ENCODE measurements around the gene RAP1GAP. TPM values are rescaled to one million over a fixed set of nuclear protein-coding genes. Genes with fewer than 3 reads are reported as not detected.

The RAP1GAP gene
- total RNA-seq, 8 experiments from 2014 or later, result 0.31 to 22.8 (median 11.3) TPM

GRCh38 chr1:21647431-21648351 is 21.5 kb downstream of the RAP1GAP start:
- Histone ChIP-seq H3K4me1 (replicated peaks in 1 of 2) (peaks cover 16 to 34% of the 10 kb centered on the region in 2 donors), H3K27ac (peak overlapping the region in 1 of 2 donors; percentile 16), H3K4me3 (no peak overlapping the region)
- WGBS, 10 experiments, result 6 to 69% (median 39%) methylated on average over 3 to 16 of the region's 19 CpGs; no CpG with 5 or more reads in 2 of the 10 experiments
- ATAC-seq (replicated peaks in 6 of 8), result peak; percentile 3 to 71 (median 24)
- in situ Hi-C loops (cut with MboI; ENCODE audit: low pct_unique_long_range_greater_than_20kb in 2 of 9, low sequenced_read_pairs in 9 of 9, unreplicated experiment in 9 of 9), result loop anchor here in 1 of 9 experiments (25.0 kb wide), 1 partner anchor 410 kb away; no protein-coding TSS in a partner anchor

DNA sequence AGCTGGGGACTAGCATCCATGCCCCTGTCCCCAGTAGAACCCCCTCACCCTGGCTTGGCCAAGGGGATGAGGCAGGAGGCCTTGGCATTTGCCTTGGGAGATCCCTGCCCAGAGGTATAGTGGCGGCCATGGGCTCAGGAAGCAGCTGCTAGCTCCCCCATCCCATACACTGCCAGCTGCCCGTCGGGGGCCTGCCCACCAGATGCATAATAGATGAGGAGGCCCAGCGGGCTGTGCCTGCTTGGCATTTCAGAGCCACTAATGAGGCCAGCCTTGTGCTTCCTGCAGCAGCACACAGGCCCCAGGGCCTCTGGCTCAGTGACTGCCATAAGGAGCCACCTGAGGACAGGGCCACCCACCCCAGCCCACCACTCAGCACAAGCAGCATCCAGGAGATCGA is 23.6 kb downstream of the RAP1GAP start:
- Histone ChIP-seq H3K27ac (no peak overlapping the region), H3K4me1 (replicated peaks in 1 of 2) (peaks cover 8 to 22% of the 10 kb centered on the region in 2 donors), H3K4me3 (no peak overlapping the region)
- 0 to 100% (median 78%) methylated on average over 1 to 5 of the region's 5 CpGs; no CpG with 5 or more reads in 5 of the 10 experiments for WGBS, 10 experiments
- peak in 3 of 8 experiments; percentile 17 to 47 (median 38) for ATAC-seq (replicated peaks in 6 of 8)
- in situ Hi-C loops (cut with MboI; ENCODE audit: low pct_unique_long_range_greater_than_20kb in 2 of 9, low sequenced_read_pairs in 9 of 9, unreplicated experiment in 9 of 9), result loop anchor here in 1 of 9 experiments (25.0 kb wide), 1 partner anchor 408 kb away; no protein-coding TSS in a partner anchor

GRCh38 chr1:21644906-21645305 is 24.3 kb downstream of the RAP1GAP start:
- Histone ChIP-seq H3K4me1 (replicated peaks in 1 of 2) (peaks cover 9 to 18% of the 10 kb centered on the region in 2 donors), H3K4me3 (no peak overlapping the region), H3K27ac (no peak overlapping the region)
- in situ Hi-C loops (cut with MboI; ENCODE audit: low pct_unique_long_range_greater_than_20kb in 2 of 9, low sequenced_read_pairs in 9 of 9, unreplicated experiment in 9 of 9), result loop anchor here in 1 of 9 experiments (25.0 kb wide), 1 partner anchor 408 kb away; no protein-coding TSS in a partner anchor
- 0 to 100% (median 68%) methylated on average over 1 to 5 of the region's 5 CpGs; no CpG with 5 or more reads in 2 of the 10 experiments for WGBS, 10 experiments
- ATAC-seq (replicated peaks in 6 of 8), result no peak

DNA sequence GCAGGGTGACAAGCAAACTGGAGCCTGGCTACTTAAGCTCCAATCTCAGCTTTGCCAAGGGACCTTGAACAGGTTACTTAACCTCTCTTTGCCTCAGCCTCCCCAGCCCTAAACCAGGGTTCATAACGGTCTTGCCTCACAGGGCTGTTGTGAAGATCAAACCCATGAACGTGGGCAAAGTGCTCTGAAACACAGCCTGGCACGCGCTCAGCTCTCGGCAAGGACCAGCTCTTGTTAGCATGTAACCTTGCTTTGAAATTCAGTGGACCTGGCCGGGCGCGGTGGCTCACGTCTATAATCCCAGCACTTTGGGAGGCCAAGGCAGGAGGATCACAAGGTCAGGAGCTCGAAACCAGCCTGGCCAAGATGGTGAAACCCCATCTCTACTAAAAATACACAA is 24.8 kb downstream of the RAP1GAP start:
- H3K4me1 ChIP-seq (replicated peaks in 1 of 2), result peaks cover 14 to 22% of the 10 kb centered on the region in 2 donors
- H3K27ac ChIP-seq, result no peak overlapping the region
- in situ Hi-C loops (cut with MboI; ENCODE audit: low pct_unique_long_range_greater_than_20kb in 2 of 9, low sequenced_read_pairs in 9 of 9, unreplicated experiment in 9 of 9), result loop anchor here in 1 of 9 experiments (25.0 kb wide), 1 partner anchor 407 kb away; no protein-coding TSS in a partner anchor
- ATAC-seq (replicated peaks in 6 of 8), result no peak
- WGBS, 10 experiments, result 17 to 100% (median 86%) methylated on average over 1 to 9 of the region's 10 CpGs; no CpG with 5 or more reads in 2 of the 10 experiments
- H3K4me3 ChIP-seq, result no peak overlapping the region

- H3K4me1 ChIP-seq (replicated peaks in 1 of 2), result peaks cover 19 to 29% of the 10 kb centered on the region in 2 donors
- in situ Hi-C loops (cut with MboI; ENCODE audit: low pct_unique_long_range_greater_than_20kb in 2 of 9, low sequenced_read_pairs in 9 of 9, unreplicated experiment in 9 of 9), result loop anchor here in 1 of 9 experiments (25.0 kb wide), 1 partner anchor 406 kb away; no protein-coding TSS in a partner anchor
- ATAC-seq (replicated peaks in 6 of 8), result no peak
- no peak overlapping the region for H3K4me3 ChIP-seq
- H3K27ac ChIP-seq, result no peak overlapping the region
- WGBS, 10 experiments, result 57 to 100% (median 80%) methylated on average over 1 to 5 of the region's 5 CpGs; no CpG with 5 or more reads in 1 of the 10 experiments
Measured at GRCh38 chr1:21643624-21644023, 25.5 kb downstream of the RAP1GAP start.

GRCh38 chr1:21641967-21642739 is 27.0 kb downstream of the RAP1GAP start:
- Histone ChIP-seq H3K27ac (no peak overlapping the region), H3K4me1 (replicated peaks in 1 of 2) (peaks cover 18 to 22% of the 10 kb centered on the region in 2 donors), H3K4me3 (no peak overlapping the region)
- in situ Hi-C loops (cut with MboI; ENCODE audit: low pct_unique_long_range_greater_than_20kb in 2 of 9, low sequenced_read_pairs in 9 of 9, unreplicated experiment in 9 of 9), result loop anchor here in 1 of 9 experiments (25.0 kb wide), 1 partner anchor 405 kb away; no protein-coding TSS in a partner anchor
- no peak for ATAC-seq (replicated peaks in 6 of 8)
- 75 to 100% (median 88%) methylated on average over 1 to 10 of the region's 19 CpGs; no CpG with 5 or more reads in 4 of the 10 experiments for WGBS, 10 experiments

- peaks cover 18 to 22% of the 10 kb centered on the region in 2 donors for H3K4me1 ChIP-seq (replicated peaks in 1 of 2)
- no peak for ATAC-seq (replicated peaks in 6 of 8)
- H3K4me3 ChIP-seq, result no peak overlapping the region
- H3K27ac ChIP-seq, result no peak overlapping the region
- in situ Hi-C loops (cut with MboI; ENCODE audit: low pct_unique_long_range_greater_than_20kb in 2 of 9, low sequenced_read_pairs in 9 of 9, unreplicated experiment in 9 of 9), result loop anchor here in 1 of 9 experiments (25.0 kb wide), 1 partner anchor 404 kb away; no protein-coding TSS in a partner anchor
- 0 to 100% (median 73%) methylated on average over 1 to 5 of the region's 6 CpGs; no CpG with 5 or more reads in 1 of the 10 experiments for WGBS, 10 experiments
Measured at GRCh38 chr1:21641537-21641936, 27.6 kb downstream of the RAP1GAP start.

GRCh38 chr1:21641076-21641475 is 28.1 kb downstream of the RAP1GAP start:
- no peak overlapping the region for H3K4me3 ChIP-seq
- H3K27ac ChIP-seq, result no peak overlapping the region
- ATAC-seq (replicated peaks in 6 of 8), result no peak
- in situ Hi-C loops (cut with MboI; ENCODE audit: low pct_unique_long_range_greater_than_20kb in 2 of 9, low sequenced_read_pairs in 9 of 9, unreplicated experiment in 9 of 9), result loop anchor here in 1 of 9 experiments (25.0 kb wide), 1 partner anchor 404 kb away; no protein-coding TSS in a partner anchor
- H3K4me1 ChIP-seq (replicated peaks in 1 of 2), result peaks cover 18 to 22% of the 10 kb centered on the region in 2 donors
- 40 to 100% (median 80%) methylated on average over 1 to 2 of the region's 2 CpGs; no CpG with 5 or more reads in 5 of the 10 experiments for WGBS, 10 experiments

DNA sequence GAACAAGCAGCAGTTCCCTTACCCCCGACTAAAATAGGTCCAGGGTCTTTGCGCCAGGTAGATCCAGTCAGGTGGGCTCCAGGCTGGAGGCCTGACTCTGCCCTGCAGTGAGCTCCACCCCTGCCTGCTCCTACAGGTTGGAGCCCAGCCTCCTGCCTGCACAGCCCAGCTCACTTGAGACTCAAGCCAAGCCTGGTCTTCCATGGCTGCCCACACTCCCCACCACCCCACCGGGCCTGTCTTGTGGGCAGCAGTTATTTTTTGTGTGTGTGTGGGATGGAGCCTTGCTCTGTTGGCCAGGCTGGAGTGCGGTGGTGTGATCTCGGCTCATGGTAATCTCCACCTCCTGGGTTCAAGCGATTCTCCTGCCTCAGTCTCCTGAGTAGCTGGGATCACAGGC is 28.5 kb downstream of the RAP1GAP start:
- H3K27ac ChIP-seq, result no peak overlapping the region
- no peak overlapping the region for H3K4me3 ChIP-seq
- WGBS, 10 experiments, result 0 to 100% (median 88%) methylated on average over 1 to 4 of the region's 6 CpGs; no CpG with 5 or more reads in 4 of the 10 experiments
- ATAC-seq (replicated peaks in 6 of 8), result no peak
- H3K4me1 ChIP-seq (replicated peaks in 1 of 2), result peaks cover 18 to 22% of the 10 kb centered on the region in 2 donors
- in situ Hi-C loops (cut with MboI; ENCODE audit: low pct_unique_long_range_greater_than_20kb in 2 of 9, low sequenced_read_pairs in 9 of 9, unreplicated experiment in 9 of 9), result loop anchor here in 1 of 9 experiments (25.0 kb wide), 1 partner anchor 403 kb away; no protein-coding TSS in a partner anchor

DNA sequence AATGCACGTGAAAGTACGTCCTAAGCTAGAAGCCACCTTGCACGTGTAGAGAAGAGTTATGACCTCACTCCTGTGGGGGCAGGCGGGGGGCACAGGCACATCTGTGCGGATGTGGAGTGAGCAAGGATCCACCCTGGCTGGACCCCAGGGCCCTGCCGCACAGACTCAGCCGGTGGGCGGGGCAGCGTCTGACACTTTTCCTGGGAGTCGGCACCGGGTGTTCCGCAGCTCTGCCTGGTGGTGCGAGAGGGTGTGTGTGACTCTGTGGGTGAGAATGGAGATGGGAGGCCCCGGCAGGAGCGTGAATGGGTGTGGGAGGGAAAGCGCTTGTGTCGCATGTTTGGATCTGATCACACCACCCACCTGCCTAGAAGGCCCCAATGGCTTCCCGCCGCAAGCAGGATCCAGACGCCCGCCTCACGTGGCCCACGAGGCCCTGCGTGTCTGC is 29.5 kb downstream of the RAP1GAP start:
- 0 to 60% (median 24%) methylated on average over 1 to 11 of the region's 24 CpGs; no CpG with 5 or more reads in 4 of the 10 experiments for WGBS, 10 experiments
- Histone ChIP-seq H3K27ac (peak overlapping the region in 1 of 2 donors; percentile 72), H3K4me3 (no peak overlapping the region), H3K4me1 (replicated peaks in 1 of 2) (peaks cover 18 to 22% of the 10 kb centered on the region in 2 donors)
- ATAC-seq (replicated peaks in 6 of 8), result peak; percentile 38 to 91 (median 80)
- in situ Hi-C loops (cut with MboI; ENCODE audit: low pct_unique_long_range_greater_than_20kb in 2 of 9, low sequenced_read_pairs in 9 of 9, unreplicated experiment in 9 of 9), result loop anchor here in 1 of 9 experiments (25.0 kb wide), 1 partner anchor 402 kb away; no protein-coding TSS in a partner anchor

- peak overlapping the region in 1 of 2 donors; percentile 72 for H3K27ac ChIP-seq
- 20 to 72% (median 40%) methylated on average over 1 to 6 of the region's 10 CpGs; no CpG with 5 or more reads in 1 of the 10 experiments for WGBS, 10 experiments
Measured at GRCh38 chr1:21638531-21639341, 30.4 kb downstream of the RAP1GAP start.

More at GRCh38 chr1:21638531-21639341, 30.4 kb downstream of the RAP1GAP start:
- Histone ChIP-seq H3K4me3 (no peak overlapping the region), H3K4me1 (replicated peaks in 1 of 2) (peaks cover 18 to 22% of the 10 kb centered on the region in 2 donors)
- ATAC-seq (replicated peaks in 6 of 8), result peak; percentile 32 to 87 (median 76)
- in situ Hi-C loops (cut with MboI; ENCODE audit: low pct_unique_long_range_greater_than_20kb in 2 of 9, low sequenced_read_pairs in 9 of 9, unreplicated experiment in 9 of 9), result loop anchor here in 1 of 9 experiments (25.0 kb wide), 1 partner anchor 401 kb away; no protein-coding TSS in a partner anchor
